Duodenal mucosa (tissue), 2 donors: ENCODE measurements around the gene MCOLN1.

ENCODE experiments used
- H3K27ac ChIP-seq: one replicate; pipeline ENCODE4 v1.7.0; 2013; ENCODE audit warnings: low read depth, low read length
- H3K27me3 ChIP-seq, 2 donors: one replicate each; pipeline ENCODE4 v1.7.0; 2013; ENCODE audit warnings: low read length in 2 of 2, control low read depth in 1 of 2; ENCODE audit not compliant: insufficient read depth in 2 of 2, control insufficient read depth in 1 of 2
- H3K36me3 ChIP-seq, 2 donors: one replicate each; pipeline ENCODE4 v1.7.0; 2013; ENCODE audit warnings: low read length in 2 of 2, control low read depth in 1 of 2; ENCODE audit not compliant: insufficient read depth in 2 of 2, control insufficient read depth in 1 of 2
- H3K4me1 ChIP-seq, 2 donors: one replicate each; pipeline ENCODE4 v1.7.0; 2013; ENCODE audit warnings: low read length in 2 of 2, control low read depth in 1 of 2; ENCODE audit not compliant: insufficient read depth in 2 of 2, control insufficient read depth in 1 of 2
- H3K4me3 ChIP-seq, 2 donors: one replicate each; pipeline ENCODE4 v1.7.0; 2013; ENCODE audit warnings: low read length in 2 of 2, low read depth in 1 of 2
- H3K9ac ChIP-seq, 2 donors: one replicate each; pipeline ENCODE4 v1.7.0; 2013; ENCODE audit warnings: low read length in 2 of 2, low read depth in 1 of 2
- H3K9me3 ChIP-seq, 2 donors: one replicate each; pipeline ENCODE4 v1.7.0; 2013; ENCODE audit warnings: low read length in 2 of 2, control low read depth in 1 of 2; ENCODE audit not compliant: control insufficient read depth in 1 of 2

MCOLN1 gene

DNA sequence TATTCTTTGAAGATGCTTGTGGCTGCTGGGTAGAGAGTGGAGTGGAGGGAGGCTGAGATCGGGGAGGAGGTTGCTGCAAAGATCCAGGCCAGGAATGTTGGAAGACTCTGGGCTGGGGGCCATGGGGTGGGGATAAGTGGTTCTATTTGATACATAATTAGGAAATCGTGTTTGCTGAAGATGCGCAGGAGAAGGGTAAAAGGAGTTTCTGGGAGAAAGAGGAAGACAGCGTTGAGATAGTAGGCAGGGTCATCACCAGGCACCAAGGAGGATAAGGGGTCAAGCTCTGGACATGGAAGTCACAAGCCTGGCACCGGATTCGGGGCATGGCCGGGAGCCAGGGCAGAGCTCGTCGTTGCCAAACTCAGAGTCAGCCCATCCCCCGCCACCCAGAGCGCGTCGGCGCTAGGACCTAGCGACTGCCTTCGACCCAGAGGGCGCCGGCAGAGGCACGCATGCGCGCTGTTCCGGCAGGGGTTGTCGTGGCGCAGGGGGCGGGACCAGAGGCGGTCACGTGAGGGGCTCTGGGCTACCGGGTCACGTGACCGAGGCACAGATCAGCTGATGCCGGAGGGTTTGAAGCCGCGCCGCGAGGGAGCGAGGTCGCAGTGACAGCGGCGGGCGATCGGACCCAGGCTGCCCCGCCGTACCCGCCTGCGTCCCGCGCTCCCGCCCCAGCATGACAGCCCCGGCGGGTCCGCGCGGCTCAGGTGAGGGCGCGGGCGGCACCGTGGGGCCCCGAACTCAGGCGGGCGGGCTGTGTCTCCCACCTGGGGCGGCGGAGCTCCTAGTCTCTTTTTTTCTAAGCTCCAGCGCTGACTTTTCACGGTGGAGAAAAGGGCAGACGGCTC is at the start of gene MCOLN1:
TSS of gene MCOLN1 (plus strand) at position 553 of the 851 bp plus-strand sequence. CDS start at position 680, 127 bp downstream.
- no peaks in the 10 kb centered on the region for H3K27me3 ChIP-seq
- H3K9ac ChIP-seq, result peak within 1 kb of the TSS; percentile 72 to 78
- peak within 1 kb of the TSS; percentile 78 to 81 for H3K4me3 ChIP-seq
- peaks cover 17% of the 10 kb centered on the region in 2 donors for H3K4me1 ChIP-seq
- no peaks in the 10 kb centered on the region for H3K9me3 ChIP-seq
- peaks cover 0 to 8% of the 10 kb centered on the region in 2 donors for H3K36me3 ChIP-seq
- no peak within 1 kb of the TSS for H3K27ac ChIP-seq

DNA sequence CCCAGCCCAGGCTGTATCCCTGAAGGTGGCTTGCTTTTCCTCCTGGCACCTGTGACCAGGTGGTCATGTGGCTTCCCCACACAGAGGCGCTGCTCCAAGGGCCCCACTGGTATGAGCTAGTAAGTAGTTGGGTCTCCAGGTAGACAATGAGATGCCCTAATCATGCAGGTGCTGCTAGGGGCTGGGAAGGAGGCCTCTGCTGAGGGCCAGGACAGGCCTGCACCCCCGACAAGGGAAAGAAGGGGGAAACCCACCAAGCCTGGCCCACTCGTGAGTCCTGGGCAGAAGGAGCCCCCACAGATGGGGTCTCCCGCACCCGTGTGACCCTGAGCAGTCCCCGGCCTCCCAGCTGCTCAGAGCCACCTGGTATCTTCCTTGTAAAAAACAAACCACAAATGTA is 46.8 kb upstream of the MCOLN1 start:
- H3K4me1 ChIP-seq, result no peaks in the 10 kb centered on the region
- H3K27ac ChIP-seq, result no peak overlapping the region
- no peaks in the 10 kb centered on the region for H3K27me3 ChIP-seq
- no peak overlapping the region for H3K9ac ChIP-seq
- peaks cover 9 to 18% of the 10 kb centered on the region in 2 donors for H3K36me3 ChIP-seq
- no peaks in the 10 kb centered on the region for H3K9me3 ChIP-seq
- H3K4me3 ChIP-seq, result no peak overlapping the region

DNA sequence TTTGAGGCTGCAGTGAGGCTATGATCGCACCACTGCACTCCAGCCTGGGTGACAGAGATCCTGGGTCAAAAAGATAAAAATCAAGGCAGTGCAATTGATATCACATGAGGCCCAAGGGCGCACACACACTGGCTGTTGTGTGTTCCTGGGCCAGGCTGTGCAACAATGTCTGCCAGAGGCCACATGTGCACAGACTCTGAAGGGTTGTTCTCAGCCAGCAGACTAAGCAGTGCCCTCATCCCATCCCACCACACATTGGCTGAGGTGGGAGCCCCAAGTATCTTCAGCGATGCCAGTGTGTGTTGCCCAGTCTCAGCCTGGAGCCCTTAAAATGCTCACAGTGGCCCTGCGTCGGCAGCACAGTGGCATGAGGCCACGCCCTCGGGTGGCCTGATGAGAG is 46.2 kb upstream of the MCOLN1 start:
- Histone ChIP-seq H3K27me3 (no peaks in the 10 kb centered on the region), H3K9ac (no peak overlapping the region), H3K4me1 (no peaks in the 10 kb centered on the region), H3K27ac (no peak overlapping the region), H3K36me3 (peaks cover 7 to 12% of the 10 kb centered on the region in 2 donors), H3K9me3 (no peaks in the 10 kb centered on the region), H3K4me3 (no peak overlapping the region)

DNA sequence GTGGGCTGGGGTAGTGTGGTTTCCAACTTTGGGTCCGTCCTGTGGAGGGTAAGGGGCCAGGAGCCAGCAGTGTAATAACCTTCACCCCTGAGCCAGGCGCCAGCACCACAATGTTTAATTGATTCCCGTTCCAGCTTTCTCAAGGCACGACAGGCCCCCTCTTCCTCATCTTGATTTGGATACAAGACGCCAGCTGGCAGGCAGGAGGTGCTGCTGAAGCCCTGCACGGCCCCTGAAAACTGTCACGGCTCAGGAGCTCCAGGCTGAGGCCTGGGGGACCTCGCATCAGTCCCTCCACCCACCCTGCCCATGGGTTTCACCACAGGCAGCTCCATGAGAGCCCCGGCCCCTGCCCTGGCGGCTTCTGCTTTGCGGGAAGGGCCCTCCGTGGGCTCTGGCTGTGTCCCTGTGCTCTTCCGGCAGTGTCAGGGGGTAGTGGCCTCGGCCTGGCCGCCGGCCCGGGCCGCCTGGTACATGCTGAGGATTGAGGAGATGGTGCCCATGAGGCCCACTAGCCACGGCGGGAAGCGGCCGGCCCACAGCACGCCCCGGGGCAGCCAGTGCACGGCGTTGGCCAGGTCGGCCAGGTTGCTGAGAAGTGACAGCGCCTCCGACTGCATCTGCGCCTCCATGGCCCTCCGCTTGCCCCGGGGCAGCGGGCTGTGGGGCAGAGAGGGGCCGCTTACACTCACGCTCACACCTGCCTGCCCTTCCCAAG is 45.5 kb upstream of the MCOLN1 start:
- H3K4me3 ChIP-seq, result no peak overlapping the region
- peaks cover 1 to 5% of the 10 kb centered on the region in 2 donors for H3K36me3 ChIP-seq
- H3K27ac ChIP-seq, result no peak overlapping the region
- H3K4me1 ChIP-seq, result no peaks in the 10 kb centered on the region
- H3K9ac ChIP-seq, result no peak overlapping the region
- no peaks in the 10 kb centered on the region for H3K27me3 ChIP-seq
- H3K9me3 ChIP-seq, result no peaks in the 10 kb centered on the region

DNA sequence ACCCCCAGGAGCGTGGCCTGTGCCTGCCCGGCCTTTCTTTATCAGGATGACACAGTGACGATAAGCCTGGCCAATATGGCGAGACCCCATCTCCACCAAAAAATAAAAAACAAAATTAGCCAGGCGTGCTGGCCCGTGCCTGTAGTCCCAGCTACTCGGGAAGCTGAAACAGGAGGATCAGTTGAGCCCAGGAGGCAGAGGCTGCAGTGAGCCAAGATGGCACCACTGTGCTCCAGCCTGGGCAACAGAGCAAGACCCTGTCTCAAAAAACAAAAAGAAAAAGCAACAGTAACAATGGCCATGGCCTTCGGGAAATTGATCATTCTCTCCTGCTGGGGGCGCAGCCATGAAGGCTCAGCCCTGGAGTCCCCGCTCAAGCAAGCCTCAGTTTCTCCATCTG is 44.7 kb upstream of the MCOLN1 start:
- no peaks in the 10 kb centered on the region for H3K9me3 ChIP-seq
- no peaks in the 10 kb centered on the region for H3K27me3 ChIP-seq
- no peak overlapping the region for H3K4me3 ChIP-seq
- H3K36me3 ChIP-seq, result no peaks in the 10 kb centered on the region
- H3K9ac ChIP-seq, result no peak overlapping the region
- no peaks in the 10 kb centered on the region for H3K4me1 ChIP-seq
- no peak overlapping the region for H3K27ac ChIP-seq

DNA sequence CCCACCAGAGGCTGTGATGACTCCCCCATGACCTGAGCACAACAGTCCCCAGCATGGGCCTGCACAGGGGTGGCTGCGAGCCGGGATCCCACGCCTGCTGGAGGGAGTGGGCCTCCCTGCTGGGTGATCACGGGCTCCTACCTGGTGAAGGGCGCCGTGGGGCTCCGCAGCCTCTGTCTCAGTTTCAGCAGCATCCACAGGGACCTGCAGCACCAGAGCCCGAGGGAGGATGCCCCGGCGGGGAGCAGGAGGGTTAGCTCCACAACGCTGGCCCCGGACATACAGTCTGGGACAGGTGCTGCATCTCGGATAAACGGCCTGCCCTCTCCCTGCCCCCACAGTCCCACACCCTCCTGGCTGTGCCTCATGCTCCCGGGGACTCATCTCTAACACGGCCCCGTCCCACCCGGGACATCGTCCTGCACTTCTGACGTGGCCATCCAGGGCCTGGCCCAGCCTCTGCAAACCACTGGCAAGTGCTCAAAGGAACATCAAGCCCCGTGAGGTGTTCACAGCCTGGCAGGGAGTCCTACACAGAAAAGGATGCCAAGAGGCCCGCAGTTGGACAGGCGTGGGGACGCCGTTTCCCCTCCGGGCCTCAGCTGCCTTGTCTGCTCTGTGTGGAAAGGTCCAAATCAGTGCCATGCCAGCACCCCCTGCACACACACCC is 44.1 kb upstream of the MCOLN1 start:
- Histone ChIP-seq H3K4me1 (peaks cover 3% of the 10 kb centered on the region in 2 donors), H3K9ac (no peak overlapping the region), H3K4me3 (no peak overlapping the region), H3K36me3 (no peaks in the 10 kb centered on the region), H3K27ac (no peak overlapping the region), H3K27me3 (no peaks in the 10 kb centered on the region), H3K9me3 (no peaks in the 10 kb centered on the region)

DNA sequence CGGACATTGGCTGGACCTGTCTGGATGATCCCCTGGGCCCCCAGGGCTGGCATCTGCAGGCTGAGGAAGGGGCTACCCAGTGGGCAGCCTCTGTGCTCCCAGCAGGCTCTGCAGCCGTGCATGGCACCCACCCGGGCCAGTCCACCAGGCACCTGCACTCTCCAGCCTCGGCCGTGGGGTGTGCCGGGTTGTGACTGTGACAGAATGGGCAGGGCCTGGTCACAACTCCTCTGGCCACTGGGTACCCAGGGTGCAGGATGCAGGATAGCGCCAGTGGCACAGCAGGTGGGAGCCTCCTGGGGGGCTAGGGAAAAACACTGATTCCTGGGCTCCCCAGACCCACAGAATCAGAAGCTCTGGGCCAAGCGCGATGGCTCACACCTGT is 43.6 kb upstream of the MCOLN1 start:
- no peak overlapping the region for H3K9ac ChIP-seq
- H3K36me3 ChIP-seq, result no peaks in the 10 kb centered on the region
- H3K4me3 ChIP-seq, result no peak overlapping the region
- H3K27ac ChIP-seq, result no peak overlapping the region
- peaks cover 8% of the 10 kb centered on the region in 2 donors for H3K4me1 ChIP-seq
- no peaks in the 10 kb centered on the region for H3K9me3 ChIP-seq
- no peaks in the 10 kb centered on the region for H3K27me3 ChIP-seq

DNA sequence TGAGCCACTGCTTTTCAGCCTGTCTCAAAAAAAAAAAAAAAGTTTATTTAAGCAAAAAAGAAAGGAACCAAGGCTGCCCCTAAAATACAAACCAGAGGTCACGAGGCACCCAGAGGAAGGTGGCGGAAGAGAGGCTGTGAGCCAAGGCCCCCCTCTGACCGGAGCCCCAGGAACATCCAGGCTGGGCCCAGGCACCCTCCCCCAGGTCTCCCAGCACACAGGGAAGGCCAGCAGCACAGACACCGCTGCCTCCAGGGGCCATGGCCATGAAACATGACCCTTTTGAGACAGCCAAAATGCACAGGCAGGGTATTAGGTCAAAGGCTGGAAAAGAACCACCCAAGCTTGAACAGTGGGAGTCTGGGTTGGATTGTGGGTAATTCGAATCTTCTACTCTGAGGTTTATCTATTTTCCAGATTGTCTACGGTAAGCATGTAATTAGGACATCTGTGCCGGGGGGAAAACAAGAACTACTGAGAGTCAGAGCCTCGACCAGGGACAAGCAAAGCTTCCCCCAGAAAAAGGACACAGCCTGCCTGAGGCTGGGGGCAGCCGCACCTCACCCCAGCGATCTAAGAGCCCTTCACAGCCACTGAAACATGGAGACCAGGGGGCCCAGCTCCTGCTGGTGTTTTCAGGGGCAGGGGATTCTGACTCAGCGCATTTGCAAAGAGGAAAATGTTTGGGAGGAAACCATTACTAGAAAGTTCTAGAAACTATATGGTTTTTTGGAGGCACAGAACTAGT is 42.0 kb upstream of the MCOLN1 start:
- no peaks in the 10 kb centered on the region for H3K27me3 ChIP-seq
- H3K9ac ChIP-seq, result no peak overlapping the region
- H3K9me3 ChIP-seq, result no peaks in the 10 kb centered on the region
- peak overlapping the region; percentile 14 for H3K27ac ChIP-seq
- no peak overlapping the region for H3K4me3 ChIP-seq
- peaks cover 10 to 12% of the 10 kb centered on the region in 2 donors for H3K4me1 ChIP-seq
- no peaks in the 10 kb centered on the region for H3K36me3 ChIP-seq

DNA sequence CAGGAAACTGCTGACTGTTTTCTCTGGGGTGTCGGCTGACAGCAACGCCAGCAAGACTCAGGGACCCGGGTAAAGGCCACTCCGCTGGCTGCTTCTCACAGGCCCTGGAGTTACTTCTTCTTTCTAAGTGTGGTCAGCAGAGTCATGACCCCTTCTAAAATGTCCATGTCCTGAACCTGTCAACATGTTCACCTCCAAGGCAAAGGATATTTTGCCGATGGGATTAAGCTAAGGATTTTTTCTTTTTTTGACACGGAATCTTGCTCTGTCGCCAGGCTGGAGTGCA is 41.5 kb upstream of the MCOLN1 start:
- peaks cover 10 to 12% of the 10 kb centered on the region in 2 donors for H3K4me1 ChIP-seq
- H3K4me3 ChIP-seq, result no peak overlapping the region
- H3K9ac ChIP-seq, result no peak overlapping the region
- H3K36me3 ChIP-seq, result no peaks in the 10 kb centered on the region
- H3K27me3 ChIP-seq, result no peaks in the 10 kb centered on the region
- H3K9me3 ChIP-seq, result no peaks in the 10 kb centered on the region
- H3K27ac ChIP-seq, result no peak overlapping the region
